B cell (primary cell): ENCODE measurements around the gene GCNA. TPM values are rescaled to one million over a fixed set of nuclear protein-coding genes. Genes with fewer than 3 reads are reported as not detected.
"Not testable (repeated sequence)": the region's sequence is repeated elsewhere in the genome, so short reads cannot be mapped to it uniquely, and the experiment has no call there.

Experiments used
- ATAC-seq: fragments of 200-7000 bp; cut with Tn5 transposase; one replicate; pipeline ENCODE4 v1.10.0; 2021; ENCODE audit warnings: low read depth, mild to moderate bottlenecking, moderate number of reproducible peaks, moderate library complexity
- CTCF ChIA-PET: fragments of 350-600 bp; sonication (Branson Sonifier 250); formaldehyde crosslinking; loops from one replicate; lab custom pipeline; 2021; ENCODE audit warnings: antibody characterized with exemption, inconsistent platforms; lab: Charles Lee
- POLR2A ChIA-PET: fragments of 350-600 bp; sonication (Branson Sonifier 250); formaldehyde crosslinking; loops from one replicate; lab custom pipeline; 2021; ENCODE audit warnings: antibody characterized with exemption; lab: Charles Lee
- DNase-seq: peaks from one replicate; pipeline ENCODE4 v3.0.0; 2013
- H2AFZ ChIP-seq: 2 replicates; pipeline ENCODE4 v1.6.1; 2012; ENCODE audit warnings: mild to moderate bottlenecking, low read depth, low read length; ENCODE audit not compliant: insufficient read depth, poor library complexity, severe bottlenecking
- H3K27ac ChIP-seq, 2 donors: 1 replicate in 1 of 2; 2 replicates in 1 of 2; pipeline ENCODE4 v1.5.1; 2012 to 2013; ENCODE audit warnings: low read length in 2 of 2, mild to moderate bottlenecking in 2 of 2, moderate library complexity in 1 of 2
- H3K27me3 ChIP-seq, 4 experiments: fragments of 200-600 bp in 1 of 4; sonication (generic) in 1 of 4; replicated peaks in 1 of 4; 1 replicate in 2 of 4; 2 replicates in 2 of 4; pipeline versions ENCODE4 v1.6.1 to v1.7.0; 2013 to 2016; ENCODE audit warnings: low read length in 3 of 4, mild to moderate bottlenecking in 2 of 4, mixed read lengths in 1 of 4, moderate library complexity in 1 of 4; ENCODE audit not compliant: insufficient read depth in 4 of 4, control insufficient read depth in 3 of 4; ENCODE audit errors: control extremely low read depth in 1 of 4
- H3K36me3 ChIP-seq, 2 experiments: replicated peaks in 1 of 2; 1 replicate in 1 of 2; 2 replicates in 1 of 2; pipeline versions ENCODE4 v1.6.1 to v1.7.1; 2013; ENCODE audit warnings: low read length in 1 of 2; ENCODE audit not compliant: insufficient read depth in 2 of 2, control insufficient read depth in 1 of 2; ENCODE audit errors: control extremely low read depth in 1 of 2, extremely low read depth in 1 of 2
- H3K4me1 ChIP-seq, 2 donors: fragments of 200-600 bp in 1 of 2; sonication (generic) in 1 of 2; 1 replicate in 1 of 2; 2 replicates in 1 of 2; pipeline versions ENCODE4 v1.5.1 to v1.6.1; 2013 to 2017; ENCODE audit warnings: low read length in 2 of 2; ENCODE audit not compliant: control insufficient read depth in 2 of 2, insufficient read depth in 2 of 2
- H3K4me2 ChIP-seq: replicated peaks from 2 replicates; pipeline ENCODE3; 2012; ENCODE audit warnings: mild to moderate bottlenecking, low read depth, low read length; ENCODE audit not compliant: poor library complexity, severe bottlenecking
- H3K4me3 ChIP-seq, 5 experiments: fragments of 200-600 bp in 1 of 5; sonication (generic) in 1 of 5; 1 replicate in 3 of 5; 2 replicates in 2 of 5; pipeline versions ENCODE4 v1.5.1 to v1.7.0; 2011 to 2016; ENCODE audit warnings: low read length in 4 of 5, mild to moderate bottlenecking in 4 of 5, low read depth in 2 of 5, control low read depth in 1 of 5, moderate library complexity in 1 of 5; ENCODE audit not compliant: insufficient read depth in 1 of 5; ENCODE audit errors: control extremely low read depth in 1 of 5, extremely low read depth in 1 of 5
- H3K79me2 ChIP-seq: fragments of 200-600 bp; sonication (generic); one replicate; pipeline ENCODE4 v1.6.0; 2016; ENCODE audit warnings: low read length; ENCODE audit not compliant: control insufficient read depth, insufficient read depth
- H3K9ac ChIP-seq: fragments of 200-600 bp; sonication (generic); 2 replicates; pipeline ENCODE4 v1.6.1; 2017; ENCODE audit warnings: mild to moderate bottlenecking, low read length, moderate library complexity
- H3K9me3 ChIP-seq, 3 donors: one replicate each; pipeline versions ENCODE4 v1.6.1 to v1.7.1; 2013; ENCODE audit warnings: low read length in 2 of 3; ENCODE audit not compliant: control insufficient read depth in 2 of 3, insufficient read depth in 1 of 3; ENCODE audit errors: control extremely low read depth in 1 of 3
- H4K20me1 ChIP-seq: 2 replicates; pipeline ENCODE4 v1.6.0; 2012; ENCODE audit warnings: mild to moderate bottlenecking, low read length; ENCODE audit not compliant: insufficient read depth, control insufficient read depth, poor library complexity, severe bottlenecking
- H3K27ac Mint-ChIP-seq: one replicate; pipeline ENCODE4 v1.8.0; 2021; ENCODE audit warnings: mixed read lengths
- H3K27me3 Mint-ChIP-seq: one replicate; pipeline ENCODE4 v1.8.0; 2021; ENCODE audit warnings: mixed read lengths
- H3K4me1 Mint-ChIP-seq: one replicate; pipeline ENCODE4 v1.8.0; 2021; ENCODE audit warnings: mixed read lengths
- H3K4me3 Mint-ChIP-seq: one replicate; pipeline ENCODE4 v1.8.0; 2021; ENCODE audit warnings: mixed read lengths
- H3K9me3 Mint-ChIP-seq: one replicate; pipeline ENCODE4 v1.8.0; 2022; ENCODE audit warnings: mixed read lengths; ENCODE audit not compliant: insufficient read depth
- EZH2 ChIP-seq: IDR thresholded peaks from 2 replicates; pipeline ENCODE4 v1.6.1; 2012; ENCODE audit warnings: borderline replicate concordance, low read depth, mild to moderate bottlenecking, moderate library complexity, low read length; ENCODE audit not compliant: insufficient read depth, poor library complexity, severe bottlenecking
- WGBS: methylation state at CpG from one replicate; pipeline ENCODE4 v1.1.5; 2013; ENCODE audit warnings: missing lambda C conversion rate; ENCODE audit not compliant: insufficient coverage; 5-methylcytosine and 5-hydroxymethylcytosine counted together
- intact Hi-C: fragments of 100-400 bp; cut with micrococcal nuclease; formaldehyde crosslinking; loops from one replicate; pipeline ENCODE4 v1.10.0; 2022
- polyA plus RNA-seq: library from polyadenylated mRNA; depleted of rRNA; stranded (reverse); fragments of >200 nt; gene quantifications from 2 replicates; pipeline ENCODE4 v1.2.3, GENCODE V29; 2012
- total RNA-seq, 2 donors: library from RNA; stranded (reverse); fragments of 120-200 nt in 1 of 2; gene quantifications; 1 replicate in 1 of 2; 2 replicates in 1 of 2; pipeline versions ENCODE4 v1.2.3 to v1.2.4, GENCODE V29; 2013 to 2022
- TF ChIP-seq, protein P1 (sequence below): fragments of 200-600 bp; IDR thresholded peaks from one replicate; pipeline ENCODE4 v1.8.0; 2022; ENCODE audit warnings: antibody characterized with exemption, mild to moderate bottlenecking

The GCNA gene
- total and polyA plus RNA-seq, 2 donors (not counting 1 experiment from before 2014, with no cell fraction given) = 4.7 to 6.2 TPM

DNA sequence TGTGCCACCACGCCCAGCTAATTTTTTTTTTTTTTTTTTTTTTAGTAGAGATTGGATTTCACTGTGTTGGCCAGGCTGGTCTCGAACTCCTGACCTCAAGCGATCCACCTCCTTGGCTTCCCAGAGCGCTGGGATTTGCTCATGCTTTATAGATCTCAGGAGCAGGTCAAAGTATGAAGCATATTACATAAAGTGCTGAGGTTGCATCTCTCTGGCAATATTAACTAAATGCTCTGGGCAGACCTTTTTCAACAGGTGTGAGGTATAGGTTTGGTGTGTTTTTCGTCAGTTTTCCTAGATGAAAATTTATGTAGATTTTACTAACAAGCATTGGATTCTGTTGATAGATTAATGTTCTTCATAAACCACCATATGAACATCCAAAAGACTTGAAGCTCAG is 19.3 kb upstream of the GCNA start:
- Histone ChIP-seq H3K4me3 (no peak overlapping the region), H3K79me2 (no peaks in the 10 kb centered on the region), H4K20me1 (peaks cover 4% of the 10 kb centered on the region), H3K4me2 (no peak overlapping the region), H3K36me3 (peaks cover 3 to 82% of the 10 kb centered on the region in 2 experiments), H3K9me3 (no peaks in the 10 kb centered on the region), H3K9ac (no peak overlapping the region), H3K27me3 (no peaks in the 10 kb centered on the region), H3K27ac (no peak overlapping the region), H2AFZ (no peak overlapping the region), H3K4me1 (no peaks in the 10 kb centered on the region)
- H3K27me3 Mint-ChIP-seq = no peaks in the 10 kb centered on the region
- no peaks in the 10 kb centered on the region for H3K4me1 Mint-ChIP-seq
- TF ChIP-seq, protein P1, sequence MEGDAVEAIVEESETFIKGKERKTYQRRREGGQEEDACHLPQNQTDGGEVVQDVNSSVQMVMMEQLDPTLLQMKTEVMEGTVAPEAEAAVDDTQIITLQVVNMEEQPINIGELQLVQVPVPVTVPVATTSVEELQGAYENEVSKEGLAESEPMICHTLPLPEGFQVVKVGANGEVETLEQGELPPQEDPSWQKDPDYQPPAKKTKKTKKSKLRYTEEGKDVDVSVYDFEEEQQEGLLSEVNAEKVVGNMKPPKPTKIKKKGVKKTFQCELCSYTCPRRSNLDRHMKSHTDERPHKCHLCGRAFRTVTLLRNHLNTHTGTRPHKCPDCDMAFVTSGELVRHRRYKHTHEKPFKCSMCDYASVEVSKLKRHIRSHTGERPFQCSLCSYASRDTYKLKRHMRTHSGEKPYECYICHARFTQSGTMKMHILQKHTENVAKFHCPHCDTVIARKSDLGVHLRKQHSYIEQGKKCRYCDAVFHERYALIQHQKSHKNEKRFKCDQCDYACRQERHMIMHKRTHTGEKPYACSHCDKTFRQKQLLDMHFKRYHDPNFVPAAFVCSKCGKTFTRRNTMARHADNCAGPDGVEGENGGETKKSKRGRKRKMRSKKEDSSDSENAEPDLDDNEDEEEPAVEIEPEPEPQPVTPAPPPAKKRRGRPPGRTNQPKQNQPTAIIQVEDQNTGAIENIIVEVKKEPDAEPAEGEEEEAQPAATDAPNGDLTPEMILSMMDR = no peak
- TF ChIP-seq EZH2 = no peak
- DNase-seq = no peak
- no peak overlapping the region for H3K27ac Mint-ChIP-seq
- H3K9me3 Mint-ChIP-seq = no peaks in the 10 kb centered on the region
- ATAC-seq = no peak
- WGBS = no CpG with 5 or more reads among the region's 5 CpGs
- intact Hi-C loops = no loop called here
- ChIA-PET POLR2A (no interaction called here), CTCF (no interaction called here)
- no peak overlapping the region for H3K4me3 Mint-ChIP-seq

- H2AFZ ChIP-seq, H3K9ac ChIP-seq, H3K27ac ChIP-seq, H3K4me3 Mint-ChIP-seq, H3K4me1 Mint-ChIP-seq, H3K4me3 ChIP-seq, POLR2A ChIA-PET, DNase-seq, CTCF ChIA-PET, H3K9me3 Mint-ChIP-seq, H3K79me2 ChIP-seq, H3K27me3 ChIP-seq, H3K4me1 ChIP-seq, ATAC-seq, H3K27me3 Mint-ChIP-seq, H4K20me1 ChIP-seq, H3K9me3 ChIP-seq, H3K4me2 ChIP-seq, H3K27ac Mint-ChIP-seq: not testable (repeated sequence)
- intact Hi-C loops = loop anchor here (10.0 kb wide), 1 partner anchor 165 kb away; no protein-coding TSS in a partner anchor
- 100% methylated on average over 1 of the region's 6 CpGs for WGBS
- peaks cover 3 to 85% of the 10 kb centered on the region in 2 experiments for H3K36me3 ChIP-seq
These were observed 18.5 kb upstream of the GCNA start for GRCh38 chrX:71559773-71560172.
